Measurements from ENCODE around the gene DENND2C.

DENND2C gene

DNA sequence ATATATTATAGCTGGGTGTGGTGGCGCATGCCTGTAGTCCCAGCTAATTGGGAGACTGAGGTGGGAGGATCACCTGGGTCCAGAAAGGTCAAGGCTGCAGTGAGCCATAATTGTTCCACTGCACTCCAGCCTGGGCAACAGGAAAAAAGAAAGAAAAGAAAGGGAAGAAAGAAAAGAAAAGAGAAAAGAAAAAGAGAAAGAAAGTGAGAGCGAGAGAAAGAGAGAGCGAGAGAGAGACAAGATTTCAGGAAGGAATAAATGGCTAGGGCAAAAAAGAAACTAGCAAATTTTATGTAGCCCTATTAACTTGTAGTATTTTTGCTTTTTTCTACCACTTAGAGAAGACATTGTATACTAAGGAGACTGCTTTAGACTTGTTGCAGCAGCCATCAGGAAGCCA is 40.5 kb upstream of the DENND2C start:
- no peak for DNase-seq (ENCODE audit: low read depth)
- TF ChIP-seq, protein P1, sequence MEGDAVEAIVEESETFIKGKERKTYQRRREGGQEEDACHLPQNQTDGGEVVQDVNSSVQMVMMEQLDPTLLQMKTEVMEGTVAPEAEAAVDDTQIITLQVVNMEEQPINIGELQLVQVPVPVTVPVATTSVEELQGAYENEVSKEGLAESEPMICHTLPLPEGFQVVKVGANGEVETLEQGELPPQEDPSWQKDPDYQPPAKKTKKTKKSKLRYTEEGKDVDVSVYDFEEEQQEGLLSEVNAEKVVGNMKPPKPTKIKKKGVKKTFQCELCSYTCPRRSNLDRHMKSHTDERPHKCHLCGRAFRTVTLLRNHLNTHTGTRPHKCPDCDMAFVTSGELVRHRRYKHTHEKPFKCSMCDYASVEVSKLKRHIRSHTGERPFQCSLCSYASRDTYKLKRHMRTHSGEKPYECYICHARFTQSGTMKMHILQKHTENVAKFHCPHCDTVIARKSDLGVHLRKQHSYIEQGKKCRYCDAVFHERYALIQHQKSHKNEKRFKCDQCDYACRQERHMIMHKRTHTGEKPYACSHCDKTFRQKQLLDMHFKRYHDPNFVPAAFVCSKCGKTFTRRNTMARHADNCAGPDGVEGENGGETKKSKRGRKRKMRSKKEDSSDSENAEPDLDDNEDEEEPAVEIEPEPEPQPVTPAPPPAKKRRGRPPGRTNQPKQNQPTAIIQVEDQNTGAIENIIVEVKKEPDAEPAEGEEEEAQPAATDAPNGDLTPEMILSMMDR (conservative IDR thresholded peaks at IDR 0.05; ENCODE audit: low read depth, low read length): no peak
- no peak overlapping the region for H3K4me3 ChIP-seq (ENCODE audit: low read depth, low read length)

DNA sequence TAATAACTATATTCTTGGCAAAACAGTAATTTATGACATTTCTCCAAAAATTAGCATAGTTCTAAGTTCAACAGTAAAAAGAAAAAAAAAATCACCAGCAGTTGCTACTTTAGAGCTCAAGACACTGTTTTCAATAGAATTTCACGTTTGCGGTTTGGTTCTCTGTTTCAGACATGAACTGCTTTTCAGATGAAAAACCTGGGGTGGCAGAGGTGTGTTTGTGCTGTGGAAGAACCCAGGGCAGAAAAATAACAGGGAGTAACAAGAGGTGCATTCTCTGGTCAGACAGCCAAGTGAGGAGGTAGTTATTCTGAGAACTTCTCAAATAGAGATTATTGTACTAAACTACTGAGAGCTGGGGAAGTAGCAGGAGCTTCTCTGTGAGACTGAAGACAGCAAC is 37.8 kb upstream of the DENND2C start:
- TF ChIP-seq, protein P1 (conservative IDR thresholded peaks at IDR 0.05; ENCODE audit: low read depth, low read length): no peak
- no peak overlapping the region for H3K4me3 ChIP-seq (ENCODE audit: low read depth, low read length)
- no peak for DNase-seq (ENCODE audit: low read depth)

DNA sequence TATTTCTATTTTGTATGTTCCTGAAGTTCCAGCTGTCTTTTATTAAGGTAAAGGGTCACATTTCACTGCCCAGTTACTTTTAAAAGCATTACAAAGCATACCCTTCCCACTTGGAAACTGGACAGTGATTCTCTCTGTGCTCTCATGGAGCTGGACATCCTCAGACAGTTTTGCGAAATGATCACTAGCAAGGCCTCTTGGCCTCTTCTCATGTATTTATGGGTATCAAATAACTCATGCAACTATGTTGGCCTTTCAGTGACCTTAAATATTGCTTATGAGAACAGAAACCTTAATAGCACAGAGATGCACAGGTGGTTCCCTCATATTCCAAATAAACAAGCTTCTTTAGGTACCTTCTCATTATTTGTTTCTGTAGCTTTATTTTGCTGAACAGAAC is 33.4 kb upstream of the DENND2C start:
- TF ChIP-seq, protein P1 (conservative IDR thresholded peaks at IDR 0.05; ENCODE audit: low read depth, low read length): no peak
- peak; percentile 21 for DNase-seq (ENCODE audit: low read depth)
- H3K4me3 ChIP-seq (ENCODE audit: low read depth, low read length): no peak overlapping the region

DNA sequence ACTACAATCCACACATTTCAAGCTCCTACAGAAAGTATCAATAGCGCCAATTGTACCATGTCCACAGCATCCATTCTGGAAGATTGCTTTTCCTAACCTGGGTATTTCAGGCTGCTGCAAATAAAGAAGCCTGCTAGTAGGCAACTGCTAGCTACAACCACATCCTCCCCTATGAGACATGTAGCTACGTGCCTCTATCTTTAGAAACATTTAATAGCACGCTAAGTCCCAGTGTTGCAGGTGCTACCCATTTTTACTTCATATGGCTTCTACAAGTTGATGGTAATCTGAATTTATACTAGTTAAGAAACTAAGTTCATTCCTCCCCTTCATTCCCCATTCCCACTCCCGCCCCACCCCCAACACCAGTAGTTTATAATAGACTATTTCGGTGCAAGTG is 32.9 kb upstream of the DENND2C start:
- TF ChIP-seq, protein P1 (conservative IDR thresholded peaks at IDR 0.05; ENCODE audit: low read depth, low read length): no peak
- no peak for DNase-seq (ENCODE audit: low read depth)

DNA sequence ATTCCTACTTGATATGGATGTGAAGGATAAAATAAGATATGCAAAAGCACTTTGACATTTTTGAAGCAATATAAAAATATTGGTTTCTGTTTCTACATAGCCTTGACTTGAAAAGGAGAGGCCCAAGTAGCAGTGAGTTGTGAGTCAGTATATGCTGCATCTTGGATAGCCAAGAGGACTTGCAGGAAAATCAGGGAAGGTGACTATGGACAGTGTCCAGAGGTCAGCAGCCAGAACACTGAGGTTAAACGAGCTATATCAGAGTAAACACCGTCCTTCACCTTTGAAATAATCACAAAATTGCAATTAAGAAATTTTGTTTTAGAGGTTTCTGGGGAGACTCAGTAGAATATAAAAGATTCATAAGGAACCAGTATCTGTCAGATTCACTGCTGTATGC is 32.1 kb upstream of the DENND2C start:
- H3K4me3 ChIP-seq (ENCODE audit: low read depth, low read length): no peak overlapping the region
- TF ChIP-seq, protein P1 (conservative IDR thresholded peaks at IDR 0.05; ENCODE audit: low read depth, low read length): no peak
- DNase-seq (ENCODE audit: low read depth): no peak

More for the DNA sequence above, 32.9 kb upstream of the DENND2C start:
- no peak overlapping the region for H3K4me3 ChIP-seq (ENCODE audit: low read depth, low read length)

DNA sequence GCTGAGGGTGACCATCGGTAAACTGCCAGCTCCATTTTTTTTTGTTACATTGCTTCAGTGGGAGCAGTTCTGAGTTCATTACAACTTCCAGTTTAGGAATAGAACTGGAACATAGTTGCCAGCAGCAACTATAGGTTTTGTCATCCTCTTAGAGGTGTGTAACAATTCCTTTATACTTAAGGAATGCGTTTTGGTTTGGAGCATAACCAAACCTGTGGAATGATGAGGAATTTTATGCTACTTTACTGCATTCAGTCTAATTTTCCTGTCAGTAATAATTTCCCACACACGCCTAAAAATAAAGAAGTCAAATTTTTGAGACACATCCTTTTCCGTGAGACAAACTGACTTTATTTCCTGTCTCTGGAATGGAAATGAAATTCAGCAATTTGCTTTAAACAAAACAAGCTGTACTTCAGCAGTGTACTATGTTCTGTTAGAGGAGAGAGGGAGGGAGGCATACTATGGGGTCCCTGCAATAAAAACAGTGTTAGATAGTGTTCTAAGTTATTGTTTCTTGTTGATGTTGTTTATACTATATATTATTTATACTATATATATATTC is 30.3 kb upstream of the DENND2C start:
- DNase-seq (ENCODE audit: low read depth): no peak
- TF ChIP-seq, protein P1 (conservative IDR thresholded peaks at IDR 0.05; ENCODE audit: low read depth, low read length): no peak
- no peak overlapping the region for H3K4me3 ChIP-seq (ENCODE audit: low read depth, low read length)

DNA sequence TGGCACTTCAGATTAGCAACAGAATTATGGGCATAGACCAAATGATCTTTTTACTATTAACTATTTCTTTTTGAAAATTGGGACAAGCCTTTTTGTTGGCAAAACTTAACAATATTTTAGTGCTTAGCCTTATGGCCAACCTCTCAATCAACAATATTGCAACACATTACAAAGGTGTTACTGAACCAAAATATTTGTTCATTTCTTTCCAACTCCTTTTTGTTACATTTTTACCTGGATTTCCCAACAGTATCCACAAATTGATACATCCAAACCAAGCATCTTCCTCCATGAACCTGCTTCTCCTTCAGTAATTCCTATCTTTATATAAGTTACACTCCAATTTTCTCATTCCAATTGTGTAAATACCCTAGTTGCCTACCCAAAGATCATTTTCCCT is 27.0 kb upstream of the DENND2C start:
- H3K4me3 ChIP-seq (ENCODE audit: low read depth, low read length): no peak overlapping the region
- TF ChIP-seq, protein P1 (conservative IDR thresholded peaks at IDR 0.05; ENCODE audit: low read depth, low read length): no peak
- DNase-seq (ENCODE audit: low read depth): no peak
